Measurements from ENCODE around the gene C16orf90.

C16orf90 gene

DNA sequence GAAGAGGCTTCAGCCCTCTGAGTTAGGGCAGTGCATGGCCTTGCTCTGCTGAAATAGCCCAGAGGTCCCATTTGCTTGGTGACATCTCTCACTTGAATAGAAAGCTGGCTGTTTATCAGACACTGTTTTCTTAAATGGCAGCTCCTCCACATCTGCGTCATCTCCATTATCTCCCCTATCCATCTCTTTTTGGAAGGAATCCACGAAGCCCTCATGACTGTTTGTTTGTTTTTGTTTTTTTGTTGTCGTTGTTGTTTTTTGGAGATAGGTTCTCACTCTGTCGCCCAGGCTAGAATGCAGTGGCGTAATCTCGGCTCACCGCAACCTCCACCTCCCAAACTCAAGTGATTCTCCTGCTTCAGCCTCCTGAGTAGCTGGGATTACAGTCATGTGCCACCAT lies 35.2 kb downstream of the C16orf90 start:
- TF ChIP-seq, protein P1, sequence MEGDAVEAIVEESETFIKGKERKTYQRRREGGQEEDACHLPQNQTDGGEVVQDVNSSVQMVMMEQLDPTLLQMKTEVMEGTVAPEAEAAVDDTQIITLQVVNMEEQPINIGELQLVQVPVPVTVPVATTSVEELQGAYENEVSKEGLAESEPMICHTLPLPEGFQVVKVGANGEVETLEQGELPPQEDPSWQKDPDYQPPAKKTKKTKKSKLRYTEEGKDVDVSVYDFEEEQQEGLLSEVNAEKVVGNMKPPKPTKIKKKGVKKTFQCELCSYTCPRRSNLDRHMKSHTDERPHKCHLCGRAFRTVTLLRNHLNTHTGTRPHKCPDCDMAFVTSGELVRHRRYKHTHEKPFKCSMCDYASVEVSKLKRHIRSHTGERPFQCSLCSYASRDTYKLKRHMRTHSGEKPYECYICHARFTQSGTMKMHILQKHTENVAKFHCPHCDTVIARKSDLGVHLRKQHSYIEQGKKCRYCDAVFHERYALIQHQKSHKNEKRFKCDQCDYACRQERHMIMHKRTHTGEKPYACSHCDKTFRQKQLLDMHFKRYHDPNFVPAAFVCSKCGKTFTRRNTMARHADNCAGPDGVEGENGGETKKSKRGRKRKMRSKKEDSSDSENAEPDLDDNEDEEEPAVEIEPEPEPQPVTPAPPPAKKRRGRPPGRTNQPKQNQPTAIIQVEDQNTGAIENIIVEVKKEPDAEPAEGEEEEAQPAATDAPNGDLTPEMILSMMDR (IDR thresholded peaks at IDR 0.05), result no peak
- no peak for TF ChIP-seq ZFX (IDR thresholded peaks at IDR 0.05; ENCODE audit: borderline replicate concordance)

DNA sequence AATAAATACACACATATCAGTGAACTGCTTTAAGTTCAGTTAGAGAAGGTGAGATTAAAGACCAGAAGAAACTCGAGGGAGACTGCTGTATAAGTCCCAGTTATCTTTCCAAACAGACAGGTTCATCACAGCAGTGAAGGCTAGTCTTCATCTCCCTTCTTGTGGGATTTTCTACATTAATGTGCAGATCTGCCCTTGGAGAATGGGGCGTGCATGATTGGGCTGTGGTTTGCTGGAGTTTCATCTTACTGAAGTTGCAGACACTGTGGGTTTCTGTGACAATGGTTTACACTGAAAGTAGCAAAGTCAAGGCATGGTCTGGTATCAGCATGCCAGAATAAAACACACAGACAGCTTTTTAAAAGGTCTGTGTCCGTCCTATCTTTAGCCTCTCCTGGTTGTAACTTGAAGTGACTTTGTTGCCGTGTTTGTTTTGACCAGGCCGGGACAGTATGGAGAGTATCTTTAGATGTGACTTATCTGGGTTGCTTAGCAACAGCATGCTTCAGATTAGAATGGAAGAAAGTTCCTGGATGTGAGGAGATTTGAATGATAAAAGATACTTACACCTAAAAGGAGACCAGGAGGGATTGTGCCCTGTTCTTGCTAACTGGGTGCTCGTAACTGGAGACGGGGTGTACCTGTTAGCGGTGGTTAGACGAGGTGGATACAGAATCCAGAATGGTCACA lies 35.7 kb downstream of the C16orf90 start:
- H3K27ac ChIP-seq, result peak overlapping the region; percentile 98
- no peak for TF ChIP-seq ZFX (IDR thresholded peaks at IDR 0.05; ENCODE audit: borderline replicate concordance)
- TF ChIP-seq, protein P1 (IDR thresholded peaks at IDR 0.05), result no peak

More for the DNA sequence above, 35.2 kb downstream of the C16orf90 start:
- H3K27ac ChIP-seq, result peak overlapping the region; percentile 98

DNA sequence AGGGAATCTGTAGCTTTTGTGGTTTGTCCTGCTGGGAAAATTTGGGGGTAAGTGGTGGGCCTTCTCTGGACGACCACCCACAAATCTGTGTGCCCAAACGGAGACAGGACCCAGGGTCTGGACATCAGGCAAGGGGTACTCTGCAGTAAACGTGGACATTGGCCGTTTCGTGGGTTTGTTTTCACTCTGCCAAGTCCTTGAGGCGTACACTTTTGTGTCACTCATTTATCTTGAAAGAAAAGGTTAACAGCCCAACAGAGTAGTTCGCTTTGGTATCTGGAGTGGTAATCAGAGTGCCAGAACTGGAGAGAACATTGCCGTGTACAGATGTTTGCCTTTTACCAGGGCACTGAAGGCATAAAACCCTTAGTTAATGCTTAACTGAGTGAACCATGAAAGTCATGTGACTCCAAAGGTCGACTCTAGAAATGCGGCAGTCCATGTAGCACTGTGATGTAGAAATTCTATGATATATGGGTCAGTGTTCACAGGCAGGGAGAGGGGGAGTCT lies 36.4 kb downstream of the C16orf90 start:
- no peak for TF ChIP-seq ZFX (IDR thresholded peaks at IDR 0.05; ENCODE audit: borderline replicate concordance)
- TF ChIP-seq, protein P1 (IDR thresholded peaks at IDR 0.05), result no peak
- H3K27ac ChIP-seq, result peak overlapping the region; percentile 98

DNA sequence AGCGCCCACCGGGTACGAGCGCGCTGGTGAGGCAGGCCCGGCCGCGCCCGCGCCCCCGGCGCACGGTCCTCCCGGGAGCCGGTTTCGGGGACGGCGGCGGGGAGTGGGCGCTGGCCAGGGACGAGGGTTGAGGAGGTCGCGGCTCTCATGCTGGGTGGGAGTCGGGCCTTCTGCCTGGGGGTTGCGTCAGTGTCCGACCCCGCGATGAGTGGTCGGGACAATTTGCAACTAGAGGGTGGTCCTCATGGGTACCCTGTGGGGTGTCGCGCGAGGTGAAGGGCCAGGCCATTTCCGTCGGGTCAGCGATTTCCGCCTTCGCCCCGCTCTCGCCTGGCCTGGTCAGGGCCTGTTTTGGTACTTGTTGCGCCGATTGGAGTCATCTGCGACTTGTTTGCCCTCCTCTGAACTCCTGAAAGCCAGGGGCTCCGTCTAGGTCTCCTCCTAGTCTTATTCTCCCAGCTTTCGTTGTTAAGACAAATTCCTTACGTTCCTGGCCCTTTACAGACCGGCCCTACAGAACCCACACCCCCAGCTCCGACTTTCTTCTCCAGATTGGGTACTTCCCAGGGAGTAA lies 36.9 kb downstream of the C16orf90 start:
- TF ChIP-seq ZFX (IDR thresholded peaks at IDR 0.05; ENCODE audit: borderline replicate concordance), result no peak
- TF ChIP-seq, protein P1 (IDR thresholded peaks at IDR 0.05), result no peak; the same call in 1 of the 2 replicates
- peak overlapping the region; percentile 98 for H3K27ac ChIP-seq

DNA sequence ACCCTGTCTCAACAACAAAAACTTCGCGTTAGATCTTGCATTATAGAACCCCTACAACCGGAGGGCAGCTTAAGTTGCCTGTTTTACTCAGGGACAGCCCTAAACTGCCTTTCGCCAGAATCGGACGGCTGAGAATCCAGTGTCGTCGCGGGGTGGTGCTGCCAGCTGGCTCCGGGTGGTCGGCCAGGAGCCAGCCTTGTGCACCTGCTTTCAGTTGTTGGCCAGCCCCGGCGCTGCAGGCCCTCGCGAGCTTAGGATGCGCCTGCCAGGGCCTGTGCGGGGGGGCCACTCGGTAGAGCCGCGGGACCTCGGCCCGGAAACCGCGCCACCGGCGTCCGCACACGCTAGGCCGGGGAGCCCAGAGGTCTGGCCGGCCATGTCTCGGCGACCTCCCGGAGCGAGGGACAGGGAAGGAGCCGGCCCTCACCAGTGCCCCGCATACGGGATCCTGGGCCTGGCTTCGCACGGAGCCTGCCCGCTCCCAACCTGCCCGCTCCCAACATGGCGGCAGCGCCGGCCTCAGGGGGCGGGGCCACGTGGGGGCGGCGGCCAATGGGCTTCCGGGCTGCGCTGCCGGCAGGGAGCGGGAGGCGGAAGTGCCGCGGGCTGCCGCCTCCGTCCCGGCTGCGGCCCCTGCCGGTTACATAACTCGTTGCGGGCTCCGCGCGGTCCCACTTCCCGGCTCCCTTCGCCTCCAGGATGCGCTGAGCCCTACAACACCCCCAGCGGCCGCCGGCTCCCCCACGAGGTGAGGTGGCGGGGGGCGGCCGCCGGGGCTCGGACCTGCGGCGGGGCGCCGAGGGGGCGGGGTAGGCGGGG lies 37.6 kb downstream of the C16orf90 start:
- TF ChIP-seq, protein P1 (IDR thresholded peaks at IDR 0.05), result peak; percentile 73
- TF ChIP-seq ZFX (IDR thresholded peaks at IDR 0.05; ENCODE audit: borderline replicate concordance), result no peak
- H3K27ac ChIP-seq, result peak overlapping the region; percentile 98

DNA sequence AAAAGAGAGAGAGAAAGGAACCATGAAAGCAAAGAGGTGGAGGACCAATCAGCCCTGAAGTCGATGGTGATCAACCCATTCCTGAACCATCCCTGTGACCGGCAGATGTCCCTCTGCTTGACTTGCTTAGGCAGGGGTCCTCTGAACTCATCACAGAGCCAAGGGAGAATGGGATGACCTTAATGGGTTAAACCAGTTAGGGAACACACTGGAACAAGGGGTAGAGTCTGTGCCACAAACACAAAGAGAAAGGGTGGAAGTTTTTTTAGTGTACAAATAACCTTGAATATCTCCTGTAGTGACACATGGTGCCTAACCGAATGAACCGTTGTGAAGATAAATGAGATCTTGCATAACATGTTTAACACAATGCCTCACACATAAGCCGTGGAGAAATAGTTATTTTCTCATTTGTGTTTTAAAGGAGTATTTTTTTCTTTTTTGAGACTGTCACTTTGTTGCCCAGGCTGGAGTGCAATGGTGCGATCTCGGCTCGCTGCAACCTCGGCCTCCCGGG lies 40.6 kb downstream of the C16orf90 start:
- TF ChIP-seq, protein P1 (IDR thresholded peaks at IDR 0.05), result no peak
- TF ChIP-seq ZFX (IDR thresholded peaks at IDR 0.05; ENCODE audit: borderline replicate concordance), result no peak
- H3K27ac ChIP-seq, result no peak overlapping the region

Measured in 22Rv1 (cell line).